Stimulated activated naive CD4-positive, alpha-beta T cell (primary cell): ENCODE data around the gene RXFP1.
A peak's percentile ranks its signal among the peaks of the same experiment; 100 is the strongest.

Source experiments
- DNase-seq, 6 experiments: peaks; one replicate each; lab custom pipeline; 2025; lab: John Stamatoyannopoulos, UW

Gene RXFP1

DNA sequence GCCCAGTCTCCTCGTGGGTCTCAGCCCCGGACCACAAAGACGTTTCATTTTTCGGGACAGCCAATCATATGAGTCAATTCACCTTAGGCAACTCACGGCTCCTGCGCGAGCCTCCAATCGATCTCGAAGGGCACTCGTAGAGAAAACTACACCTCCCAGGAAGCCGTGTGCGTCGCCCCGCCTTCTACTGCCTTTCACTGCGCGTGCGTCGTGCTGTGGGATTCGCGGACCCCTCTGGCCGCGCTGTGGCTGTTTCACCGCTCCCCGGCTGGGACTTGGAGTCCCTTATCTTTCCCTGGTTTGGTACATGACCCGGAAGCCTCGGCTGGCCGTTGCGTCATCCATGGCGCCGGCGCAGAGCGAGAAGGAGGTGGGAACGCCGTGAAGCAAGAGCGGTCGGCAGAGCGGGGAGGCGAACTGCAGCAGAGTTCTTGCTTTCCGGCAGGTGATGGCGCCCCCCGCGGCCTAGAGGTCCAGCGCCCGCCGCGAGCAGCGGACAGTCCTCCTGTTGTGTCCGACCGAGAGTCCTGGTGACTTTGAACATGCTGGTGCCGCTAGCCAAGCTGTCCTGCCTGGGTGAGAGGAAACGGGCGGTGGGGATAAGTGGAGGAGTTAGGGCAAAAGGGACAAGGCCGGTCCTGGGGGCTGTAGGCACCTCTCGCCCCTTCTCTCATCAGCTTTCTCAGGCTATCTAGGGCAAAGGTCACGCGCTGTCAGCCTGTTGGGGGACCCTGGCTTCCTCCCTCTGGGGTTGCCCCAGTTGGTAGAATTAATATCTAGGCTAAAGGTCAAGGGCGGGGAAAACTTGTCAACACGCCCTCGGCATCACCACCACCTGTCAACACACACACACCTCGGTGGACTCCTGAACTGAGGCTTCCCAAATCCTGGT lies 150.5 kb downstream of the RXFP1 start, which contains the start of gene ETFDH:
Gene ETFDH, plus strand, starts transcription at position 382 of the 892 bp plus-strand sequence. Its CDS starts 161 bp downstream, at position 543.
- DNase-seq = peak; percentile 96 to 99 (median 98)

GRCh38 chr4:158673633-158674032 lies 152.0 kb downstream of the RXFP1 start:
- no peak for DNase-seq

GRCh38 chr4:158676076-158676475 lies 154.4 kb downstream of the RXFP1 start:
- DNase-seq = no peak

GRCh38 chr4:158678767-158679166 lies 157.1 kb downstream of the RXFP1 start:
- no peak for DNase-seq

DNA sequence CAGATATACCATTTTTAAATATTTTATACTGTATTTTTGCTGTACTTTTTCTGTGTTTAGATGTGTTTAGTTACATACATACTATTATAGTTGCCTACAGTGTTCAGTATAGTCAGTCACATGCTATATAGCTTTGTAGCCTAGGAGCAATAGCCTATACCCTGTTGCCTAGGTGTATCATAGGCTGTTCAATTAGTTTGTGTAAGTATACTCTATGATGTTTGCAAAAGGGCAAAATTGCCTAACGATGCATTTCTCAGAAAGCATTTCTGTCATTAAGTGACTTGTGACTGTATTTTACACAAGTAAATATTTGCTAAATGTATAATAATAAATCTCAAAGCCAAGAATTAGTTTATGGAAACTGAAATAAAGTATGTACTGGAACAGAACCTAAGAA lies 159.9 kb downstream of the RXFP1 start:
- no peak for DNase-seq

DNA sequence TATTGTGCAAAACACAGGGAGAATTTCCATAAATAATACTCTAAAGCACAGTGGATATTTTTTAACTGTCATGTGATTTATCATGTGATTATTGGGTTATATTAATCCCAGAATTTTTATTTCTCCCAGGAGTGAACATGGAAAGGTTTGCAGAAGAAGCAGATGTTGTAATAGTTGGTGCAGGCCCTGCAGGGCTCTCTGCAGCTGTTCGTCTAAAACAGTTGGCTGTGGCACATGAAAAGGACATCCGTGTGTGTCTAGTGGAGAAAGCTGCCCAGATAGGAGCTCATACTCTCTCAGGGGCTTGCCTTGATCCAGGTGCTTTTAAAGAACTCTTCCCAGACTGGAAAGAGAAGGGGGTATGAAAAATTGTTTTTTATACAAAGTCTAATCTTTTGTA lies 160.4 kb downstream of the RXFP1 start:
- DNase-seq = no peak

- no peak for DNase-seq
Observed at GRCh38 chr4:158688813-158689212, 167.1 kb downstream of the RXFP1 start.
